GM23338 (cell line): ENCODE results near the gene RYR1. TPM values are rescaled to one million over a fixed set of nuclear protein-coding genes. Genes with fewer than 3 reads are reported as not detected.

Source experiments
- ATAC-seq: fragments of 200-7000 bp; cut with Tn5 transposase; 3 replicates; pipeline ENCODE4 v1.9.1; 2020
- DNase-seq: peaks from one replicate; pipeline ENCODE4 v3.0.0-alpha.2; 2015; ENCODE audit warnings: low spot score
- H2AFZ ChIP-seq: fragments of 200-600 bp; sonication (generic); 2 replicates; pipeline ENCODE4 v1.8.0; 2016; ENCODE audit warnings: antibody characterized with exemption, mild to moderate bottlenecking, moderate library complexity
- H3F3A ChIP-seq: fragments of 200-600 bp; sonication (generic); replicated peaks from 2 replicates; pipeline ENCODE4 v1.8.0; 2017; ENCODE audit warnings: antibody characterized with exemption, mixed run types, low read depth
- H3K27ac ChIP-seq: fragments of 200-600 bp; sonication (generic); 2 replicates; pipeline ENCODE4 v1.6.1; 2016; ENCODE audit warnings: low read depth
- H3K27me3 ChIP-seq: fragments of 200-600 bp; sonication (generic); 2 replicates; pipeline ENCODE4 v1.8.0; 2016; ENCODE audit warnings: mild to moderate bottlenecking, mixed run types, moderate library complexity; ENCODE audit not compliant: insufficient read depth
- H3K36me3 ChIP-seq: fragments of 200-600 bp; sonication (generic); 2 replicates; pipeline ENCODE4 v1.8.0; 2016; ENCODE audit warnings: mild to moderate bottlenecking; ENCODE audit not compliant: insufficient read depth
- H3K4me1 ChIP-seq: fragments of 200-600 bp; sonication (generic); 2 replicates; pipeline ENCODE4 v1.8.0; 2016; ENCODE audit warnings: mild to moderate bottlenecking, moderate library complexity; ENCODE audit not compliant: insufficient read depth
- H3K4me2 ChIP-seq: fragments of 200-600 bp; sonication (generic); 2 replicates; pipeline ENCODE4 v1.7.1; 2017; ENCODE audit warnings: mixed run types
- H3K4me3 ChIP-seq: fragments of 200-600 bp; sonication (generic); 2 replicates; pipeline ENCODE4 v1.6.1; 2016; ENCODE audit warnings: mixed run types
- H3K79me2 ChIP-seq: fragments of 200-600 bp; sonication (generic); replicated peaks from 2 replicates; pipeline ENCODE4 v1.8.0; 2017; ENCODE audit warnings: mild to moderate bottlenecking; ENCODE audit not compliant: insufficient read depth
- H3K9me2 ChIP-seq: fragments of 200-600 bp; sonication (generic); 2 replicates; pipeline ENCODE4 v1.8.0; 2017; ENCODE audit not compliant: insufficient read depth
- H4K20me1 ChIP-seq: fragments of 200-600 bp; sonication (generic); replicated peaks from 2 replicates; pipeline ENCODE4 v1.8.0; 2017; ENCODE audit warnings: mild to moderate bottlenecking; ENCODE audit not compliant: insufficient read depth
- H3K27ac Mint-ChIP-seq: 2 replicates; pipeline ENCODE4 v1.8.0; 2020; ENCODE audit warnings: inconsistent platforms, mild to moderate bottlenecking, moderate library complexity, mixed read lengths
- H3K27me3 Mint-ChIP-seq: 3 replicates; pipeline ENCODE4 v1.8.0; 2022; ENCODE audit warnings: low read depth, mild to moderate bottlenecking, moderate library complexity, mixed read lengths, inconsistent platforms; ENCODE audit not compliant: insufficient read depth, poor library complexity
- H3K36me3 Mint-ChIP-seq: 3 replicates; pipeline ENCODE4 v1.8.0; 2021; ENCODE audit warnings: low read depth, mild to moderate bottlenecking, inconsistent platforms, moderate library complexity, mixed read lengths
- H3K4me1 Mint-ChIP-seq: 3 replicates; pipeline ENCODE4 v1.8.0; 2020; ENCODE audit warnings: mild to moderate bottlenecking, inconsistent platforms, mixed read lengths
- H3K4me3 Mint-ChIP-seq: 3 replicates; pipeline ENCODE4 v1.8.0; 2021; ENCODE audit warnings: moderate library complexity, mild to moderate bottlenecking, inconsistent platforms, mixed read lengths
- H3K9me3 Mint-ChIP-seq: 3 replicates; pipeline ENCODE4 v1.8.0; 2020; ENCODE audit warnings: moderate library complexity, mild to moderate bottlenecking, inconsistent platforms, mixed read lengths
- CREB1 ChIP-seq: fragments of 250-450 bp; sonication (Bioruptor Pico); IDR thresholded peaks from 2 replicates; pipeline ENCODE4 v1.5.0; 2020; ENCODE audit warnings: low read depth, mild to moderate bottlenecking, moderate library complexity
- EZH2phosphoT487 ChIP-seq: fragments of 200-600 bp; sonication (generic); IDR thresholded peaks from one replicate; pipeline ENCODE4 v1.8.1; 2018; ENCODE audit warnings: antibody characterized with exemption; ENCODE audit not compliant: unreplicated experiment
- JUNB ChIP-seq: IDR thresholded peaks from one replicate; pipeline ENCODE4 v1.6.1; 2016; ENCODE audit warnings: antibody characterized with exemption; ENCODE audit not compliant: unreplicated experiment
- STAT1 ChIP-seq: IDR thresholded peaks from one replicate; pipeline ENCODE4 v1.6.1; 2016; ENCODE audit warnings: antibody characterized with exemption; ENCODE audit not compliant: unreplicated experiment
- ZNF114 ChIP-seq: fragments of 250-450 bp; sonication (Bioruptor Pico); IDR thresholded peaks from 2 replicates; pipeline ENCODE4 v1.5.0; 2020; ENCODE audit warnings: mild to moderate bottlenecking, moderate library complexity
- ZNF462 ChIP-seq: fragments of 250-450 bp; sonication (Bioruptor Pico); IDR thresholded peaks from 2 replicates; pipeline ENCODE4 v1.5.0; 2020; ENCODE audit warnings: mild to moderate bottlenecking, moderate library complexity
- polyA plus RNA-seq: library from polyadenylated mRNA; unstranded; fragments of >200 nt; fragmentation: Nextera tagmentation; extraction: Ambion mirVana; gene quantifications from 2 replicates; pipeline ENCODE4 v1.2.1, GENCODE V29; 2016
- total RNA-seq: library from RNA; depleted of rRNA; stranded (reverse); fragments of >200 nt; shearing (Covaris generic); gene quantifications from 2 replicates; pipeline ENCODE4 v1.2.3, GENCODE V29; 2014

Gene RYR1
- total and polyA plus RNA-seq, 2 experiments from 2014 or later: 4.0 to 26.7 TPM

GRCh38 chr19:38457202-38457601, 23.7 kb downstream of the RYR1 start:
- Histone ChIP-seq H3K27ac (no peak overlapping the region), H3K4me3 (no peak overlapping the region), H3K4me2 (no peak overlapping the region), H3K36me3 (peaks cover 44% of the 10 kb centered on the region), H3F3A (peaks cover 10% of the 10 kb centered on the region; the same call in 1 of the 2 replicates), H3K79me2 (no peaks in the 10 kb centered on the region), H3K9me2 (no peaks in the 10 kb centered on the region), H4K20me1 (peaks cover 7% of the 10 kb centered on the region; the same call in 1 of the 2 replicates), H3K4me1 (0 out of 2 replicates have a peak, but pooled peaks cover 4% of the 10 kb centered on the region), H3K27me3 (no peaks in the 10 kb centered on the region), H2AFZ (no peak overlapping the region)
- ATAC-seq: no peak
- Mint-ChIP-seq H3K4me1 (peaks cover 10% of the 10 kb centered on the region), H3K27ac (no peak overlapping the region), H3K9me3 (no peaks in the 10 kb centered on the region), H3K36me3 (peaks cover 80% of the 10 kb centered on the region), H3K27me3 (peaks cover 5% of the 10 kb centered on the region), H3K4me3 (no peak overlapping the region)
- no peak for DNase-seq
- TF ChIP-seq STAT1 (no peak), ZNF462 (no peak), EZH2phosphoT487 (no peak), JUNB (no peak)

GRCh38 chr19:38457690-38458405, 24.4 kb downstream of the RYR1 start:
- no peaks in the 10 kb centered on the region for H3K9me3 Mint-ChIP-seq
- TF ChIP-seq ZNF114 (CRISPR knock-in tag) (no peak), ZNF462 (no peak), CREB1 (no peak)

More at GRCh38 chr19:38457690-38458405, 24.4 kb downstream of the RYR1 start:
- H2AFZ ChIP-seq: no peak overlapping the region
- peaks cover 5% of the 10 kb centered on the region for H3K27me3 Mint-ChIP-seq
- no peaks in the 10 kb centered on the region for H3K4me1 ChIP-seq
- DNase-seq: no peak
- peaks cover 78% of the 10 kb centered on the region for H3K36me3 Mint-ChIP-seq
- no peaks in the 10 kb centered on the region for H3K9me2 ChIP-seq
- H3K4me3 Mint-ChIP-seq: no peak overlapping the region
- no peak for ATAC-seq
- no peak overlapping the region for H3K27ac ChIP-seq
- no peaks in the 10 kb centered on the region for H3K27me3 ChIP-seq
- H3K79me2 ChIP-seq: no peaks in the 10 kb centered on the region
- no peak overlapping the region for H3K4me3 ChIP-seq
- peaks cover 4% of the 10 kb centered on the region; the same call in 1 of the 3 replicates for H3K4me1 Mint-ChIP-seq
- H3K27ac Mint-ChIP-seq: no peak overlapping the region
- 0 out of 2 replicates have a peak, but pooled peaks cover 4% of the 10 kb centered on the region for H3F3A ChIP-seq
- H3K36me3 ChIP-seq: peaks cover 44% of the 10 kb centered on the region
- H4K20me1 ChIP-seq: peaks cover 7% of the 10 kb centered on the region; the same call in 1 of the 2 replicates
- H3K4me2 ChIP-seq: no peak overlapping the region
